Measurements from ENCODE around the gene UBTF.
"Not testable (repeated sequence)": the region's sequence is repeated elsewhere in the genome, so short reads cannot be mapped to it uniquely, and the experiment has no call there.

The UBTF gene

GRCh38 chr17:44241106-44241624 lies 21.7 kb upstream of the UBTF start (continued):
- no peak for TF ChIP-seq ZNF580 (tag by site-specific recombination; IDR thresholded peaks at IDR 0.05)
- no peak for TF ChIP-seq ZNF280C (tag by site-specific recombination; IDR thresholded peaks at IDR 0.05)
- TF ChIP-seq ZNF623 (tag by site-specific recombination; IDR thresholded peaks at IDR 0.05): no peak

GRCh38 chr17:44237886-44238285 lies 18.4 kb upstream of the UBTF start:
- peaks cover 10% of the 10 kb centered on the region for H3K4me1 ChIP-seq (ENCODE audit: control insufficient read depth, insufficient read depth, low read length)
- H3K27ac ChIP-seq (ENCODE audit: extremely low read depth, low read depth, low read length); H3K36me3 ChIP-seq (ENCODE audit: control insufficient read depth in 2 of 2, insufficient read depth in 1 of 2, low read length in 2 of 2); H3K4me3 ChIP-seq (ENCODE audit: low read depth, low read length); POLR2A ChIA-PET; CTCF ChIA-PET; H3K9me3 ChIP-seq (ENCODE audit: control insufficient read depth, insufficient read depth, low read depth, low read length): not testable (repeated sequence)

GRCh38 chr17:44236444-44236991 lies 17.0 kb upstream of the UBTF start:
- TF ChIP-seq ZNF76 (tag by site-specific recombination; IDR thresholded peaks at IDR 0.05; ENCODE audit: borderline replicate concordance, low read depth) (no peak), ZNF664 (tag by site-specific recombination; IDR thresholded peaks at IDR 0.05) (peak; percentile 87; the same call in 1 of the 2 replicates), ZNF585B (tag by site-specific recombination; IDR thresholded peaks at IDR 0.05) (no peak), SCRT1 (tag by site-specific recombination; IDR thresholded peaks at IDR 0.05; ENCODE audit: borderline replicate concordance) (no peak), ZNF366 (tag by site-specific recombination; conservative IDR thresholded peaks at IDR 0.05) (no peak), ZNF768 (tag by site-specific recombination; IDR thresholded peaks at IDR 0.05) (no peak), ZNF510 (tag by site-specific recombination; IDR thresholded peaks at IDR 0.05; ENCODE audit: insufficient replicate concordance) (no peak), ZBTB26 (tag by site-specific recombination; optimal IDR thresholded peaks at IDR 0.05) (no peak), ZNF239 (tag by site-specific recombination; IDR thresholded peaks at IDR 0.05) (no peak)
- Histone ChIP-seq H3K27ac (ENCODE audit: extremely low read depth, low read depth, low read length) (no peak overlapping the region), H3K4me3 (ENCODE audit: low read depth, low read length) (no peak overlapping the region), H3K9me3 (ENCODE audit: control insufficient read depth, insufficient read depth, low read depth, low read length) (no peaks in the 10 kb centered on the region), H3K36me3 (ENCODE audit: control insufficient read depth in 2 of 2, insufficient read depth in 1 of 2, low read length in 2 of 2) (no peaks in the 10 kb centered on the region), H3K4me1 (ENCODE audit: control insufficient read depth, insufficient read depth, low read length) (peaks cover 10% of the 10 kb centered on the region)
- POLR2A ChIA-PET: interaction anchor here (1.0 kb wide), 1 partner anchor 15 kb away, joined by 5 read pairs; no protein-coding TSS in a partner anchor
- CTCF ChIA-PET: interaction anchor here (0.6 to 1.2 kb wide), 2 partner anchors 11 to 33 kb away, joined by 3 to 4 read pairs; no protein-coding TSS in a partner anchor

GRCh38 chr17:44235583-44235936 lies 16.1 kb upstream of the UBTF start:
- no peaks in the 10 kb centered on the region for H3K36me3 ChIP-seq (ENCODE audit: control insufficient read depth in 2 of 2, insufficient read depth in 1 of 2, low read length in 2 of 2)
- H3K27ac ChIP-seq (ENCODE audit: extremely low read depth, low read depth, low read length): peak overlapping the region; percentile 53; the same call in 1 of the 2 replicates
- H3K4me1 ChIP-seq (ENCODE audit: control insufficient read depth, insufficient read depth, low read length): peaks cover 10% of the 10 kb centered on the region
- no peaks in the 10 kb centered on the region for H3K9me3 ChIP-seq (ENCODE audit: control insufficient read depth, insufficient read depth, low read depth, low read length)
- CTCF ChIA-PET: no interaction called here
- POLR2A ChIA-PET: interaction anchor here (1.4 to 1.7 kb wide), 2 partner anchors 11 to 14 kb away, joined by 5 to 7 read pairs; no protein-coding TSS in a partner anchor
- H3K4me3 ChIP-seq (ENCODE audit: low read depth, low read length): no peak overlapping the region
- TF ChIP-seq KLF8 (tag by site-specific recombination; IDR thresholded peaks at IDR 0.05): no peak; the same call in 1 of the 2 replicates
- TF ChIP-seq ZFP37 (tag by site-specific recombination; IDR thresholded peaks at IDR 0.05): no peak
- TF ChIP-seq ZNF335 (tag by site-specific recombination; conservative IDR thresholded peaks at IDR 0.05): no peak
- 0 out of 2 replicates have a peak, but pooled peaks have one; percentile 6 for TF ChIP-seq GLIS2 (tag by site-specific recombination; IDR thresholded peaks at IDR 0.05)
- TF ChIP-seq ZNF510 (tag by site-specific recombination; IDR thresholded peaks at IDR 0.05; ENCODE audit: insufficient replicate concordance): no peak
- TF ChIP-seq ZNF133 (tag by site-specific recombination; IDR thresholded peaks at IDR 0.05): no peak
- no peak for TF ChIP-seq ZNF37A (tag by site-specific recombination; IDR thresholded peaks at IDR 0.05)
- no peak for TF ChIP-seq ZNF580 (tag by site-specific recombination; IDR thresholded peaks at IDR 0.05)
- TF ChIP-seq SETDB1 (IDR thresholded peaks at IDR 0.05; ENCODE audit: insufficient read length, low read length): no peak
- TF ChIP-seq ZNF488 (tag by site-specific recombination; IDR thresholded peaks at IDR 0.05): no peak
- no peak for TF ChIP-seq ZNF514 (tag by site-specific recombination; IDR thresholded peaks at IDR 0.05)
- no peak for TF ChIP-seq PBX3 (CRISPR knock-in tag; IDR thresholded peaks at IDR 0.05)
- TF ChIP-seq ZBTB17 (tag by site-specific recombination; IDR thresholded peaks at IDR 0.05): no peak; the same call in 1 of the 2 replicates

All from HEK293 (cell line).